Prostate gland (tissue), 1 donor: ENCODE data around the gene BOLL.

Experiments
- POLR2A ChIP-seq: fragments of 450-650 bp; IDR thresholded peaks from one replicate; pipeline ENCODE4 v1.6.1; 2016; ENCODE audit warnings: antibody characterized with exemption, mild to moderate bottlenecking
- POLR2AphosphoS5 ChIP-seq: sonication (generic); formaldehyde crosslinking; IDR thresholded peaks from one replicate; pipeline ENCODE4 v1.6.1; 2017; ENCODE audit warnings: antibody characterized with exemption

- no peak for TF ChIP-seq POLR2AphosphoS5
- no peak for TF ChIP-seq POLR2A
These were observed 44.9 kb downstream of the BOLL start for GRCh38 chr2:197740200-197740599.
